SK-N-DZ (cell line): ENCODE results near the gene FGF8.

Source experiments
- DNase-seq: peaks from one replicate; pipeline ENCODE4 v3.0.0-alpha.2; 2015; ENCODE audit warnings: low spot score

Gene FGF8

GRCh38 chr10:101782811-101783735 lies 7.2 kb upstream of the FGF8 start, which contains the start of gene NPM3:
Gene NPM3, minus strand, starts transcription at chr10:101783446. Its CDS starts 56 bp downstream, at chr10:101783390.
- peak; percentile 85 for DNase-seq

GRCh38 chr10:101781984-101782810 lies 6.3 kb upstream of the FGF8 start:
- no peak for DNase-seq

- DNase-seq, result no peak
Measured at GRCh38 chr10:101781655-101781983, 5.7 kb upstream of the FGF8 start.

GRCh38 chr10:101780818-101781654 lies 5.1 kb upstream of the FGF8 start:
- DNase-seq, result peak; percentile 62

GRCh38 chr10:101780187-101780817 lies 4.4 kb upstream of the FGF8 start:
- DNase-seq, result no peak

GRCh38 chr10:101779544-101780186 lies 3.8 kb upstream of the FGF8 start:
- DNase-seq, result no peak

- DNase-seq, result no peak
Measured at GRCh38 chr10:101778781-101779543, 3.0 kb upstream of the FGF8 start.

GRCh38 chr10:101778151-101778780 lies 2.4 kb upstream of the FGF8 start:
- no peak for DNase-seq

GRCh38 chr10:101777619-101778145 lies 1.8 kb upstream of the FGF8 start:
- no peak for DNase-seq

GRCh38 chr10:101776161-101776817 lies 375 bp upstream of the FGF8 start:
- no peak for DNase-seq

GRCh38 chr10:101774589-101775272 lies 1.2 kb downstream of the FGF8 start:
- DNase-seq, result no peak

GRCh38 chr10:101773923-101774588 lies 1.9 kb downstream of the FGF8 start:
- DNase-seq, result no peak

GRCh38 chr10:101772895-101773761 lies 2.8 kb downstream of the FGF8 start:
- no peak for DNase-seq

- DNase-seq, result no peak
Measured at GRCh38 chr10:101772017-101772894, 3.7 kb downstream of the FGF8 start.

- no peak for DNase-seq
Measured at GRCh38 chr10:101771380-101771779, 4.5 kb downstream of the FGF8 start.
